Right lobe of liver (tissue), 4 donors: ENCODE data around the gene NAB2.

Source experiments
- CTCF ChIP-seq, 4 donors: fragments of 200-600 bp in 3 of 4; fragments of 450-650 bp in 1 of 4; IDR thresholded peaks; one replicate each; pipeline versions ENCODE4 v1.5.1 to v1.8.0; 2016 to 2022; ENCODE audit warnings: antibody characterized with exemption in 4 of 4, mild to moderate bottlenecking in 2 of 4
- POLR2A ChIP-seq: fragments of 450-650 bp; IDR thresholded peaks from one replicate; pipeline ENCODE4 v1.6.1; 2017; ENCODE audit warnings: antibody characterized with exemption, mild to moderate bottlenecking
- donor health status: DM: no; HTN: no; CAD: no.
- donor health status: DM: no; HTN: no; CAD: no.
- donor health status: DM: no; HTN: yes; CAD: no.

GRCh38 chr12:57085999-57086492 lies 2.9 kb upstream of the NAB2 start:
- no peak for TF ChIP-seq POLR2A
- no peak for TF ChIP-seq CTCF (IDR thresholded peaks at IDR 0.05)
